ENCODE data around the gene DAPK1.

Gene DAPK1

DNA sequence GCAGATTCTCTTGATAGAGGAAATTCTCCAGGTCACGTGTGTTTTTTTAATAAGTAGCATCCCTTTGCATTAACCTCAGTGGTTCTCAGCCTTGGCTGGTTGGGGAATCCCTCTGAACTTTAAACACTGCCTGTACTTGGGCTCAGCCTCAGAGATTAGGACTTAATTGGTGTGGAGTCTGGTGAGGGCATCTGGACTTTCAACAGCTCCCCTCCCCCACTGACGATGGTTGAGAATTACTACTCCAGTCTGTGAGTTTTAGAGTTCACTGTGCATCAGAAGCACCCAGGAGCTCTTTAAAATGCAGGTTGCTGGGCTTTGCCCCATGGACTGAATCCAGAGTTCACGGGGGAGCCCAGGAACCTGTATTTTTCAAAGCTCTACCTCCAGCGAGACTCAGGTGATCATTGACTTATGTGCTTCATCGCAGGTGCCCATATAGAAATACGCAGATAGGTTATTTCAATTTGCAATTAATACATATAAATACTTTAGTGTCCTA lies 71.4 kb downstream of the DAPK1 start:
- TF ChIP-seq, protein P1, sequence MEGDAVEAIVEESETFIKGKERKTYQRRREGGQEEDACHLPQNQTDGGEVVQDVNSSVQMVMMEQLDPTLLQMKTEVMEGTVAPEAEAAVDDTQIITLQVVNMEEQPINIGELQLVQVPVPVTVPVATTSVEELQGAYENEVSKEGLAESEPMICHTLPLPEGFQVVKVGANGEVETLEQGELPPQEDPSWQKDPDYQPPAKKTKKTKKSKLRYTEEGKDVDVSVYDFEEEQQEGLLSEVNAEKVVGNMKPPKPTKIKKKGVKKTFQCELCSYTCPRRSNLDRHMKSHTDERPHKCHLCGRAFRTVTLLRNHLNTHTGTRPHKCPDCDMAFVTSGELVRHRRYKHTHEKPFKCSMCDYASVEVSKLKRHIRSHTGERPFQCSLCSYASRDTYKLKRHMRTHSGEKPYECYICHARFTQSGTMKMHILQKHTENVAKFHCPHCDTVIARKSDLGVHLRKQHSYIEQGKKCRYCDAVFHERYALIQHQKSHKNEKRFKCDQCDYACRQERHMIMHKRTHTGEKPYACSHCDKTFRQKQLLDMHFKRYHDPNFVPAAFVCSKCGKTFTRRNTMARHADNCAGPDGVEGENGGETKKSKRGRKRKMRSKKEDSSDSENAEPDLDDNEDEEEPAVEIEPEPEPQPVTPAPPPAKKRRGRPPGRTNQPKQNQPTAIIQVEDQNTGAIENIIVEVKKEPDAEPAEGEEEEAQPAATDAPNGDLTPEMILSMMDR (IDR thresholded peaks at IDR 0.05; ENCODE audit: unreplicated experiment in 3 of 3) = no peak
- peak overlapping the region in 1 of 3 experiments; percentile 31 for H3K4me3 Mint-ChIP-seq
- H3K9me3 Mint-ChIP-seq = no peaks in the 10 kb centered on the region
- H3K36me3 Mint-ChIP-seq (ENCODE audit: low read depth) = peaks cover 7% of the 10 kb centered on the region
- H3K4me1 Mint-ChIP-seq = peaks cover 83% of the 10 kb centered on the region
- H3K27ac Mint-ChIP-seq = peak overlapping the region; percentile 93 to 97 (median 96)
- H3K27me3 Mint-ChIP-seq (ENCODE audit: low read depth) = no peaks in the 10 kb centered on the region

DNA sequence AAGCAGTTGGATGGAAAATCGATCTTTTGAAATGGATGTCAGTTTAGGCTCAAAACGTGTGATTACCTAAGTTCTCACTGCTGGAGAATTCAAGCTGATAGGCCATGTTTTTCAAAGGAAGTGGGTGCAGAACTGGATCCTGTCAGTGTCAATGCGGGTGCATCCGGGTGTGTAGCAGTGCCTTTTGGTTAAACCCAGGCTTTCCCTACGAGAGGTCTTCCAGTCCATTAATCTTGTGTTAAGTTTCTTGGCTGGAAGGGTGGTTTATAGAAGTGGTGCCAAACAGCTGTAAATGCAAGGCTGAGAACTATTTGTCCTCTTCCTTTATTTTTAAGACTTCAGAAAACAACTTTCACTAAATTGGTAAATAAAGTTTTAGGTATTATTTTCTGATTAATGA lies 71.9 kb downstream of the DAPK1 start:
- H3K27ac Mint-ChIP-seq = peak overlapping the region; percentile 93 to 97 (median 96)
- H3K27me3 Mint-ChIP-seq (ENCODE audit: low read depth) = no peaks in the 10 kb centered on the region
- H3K36me3 Mint-ChIP-seq (ENCODE audit: low read depth) = peaks cover 6% of the 10 kb centered on the region
- H3K9me3 Mint-ChIP-seq = no peaks in the 10 kb centered on the region
- peaks cover 83% of the 10 kb centered on the region for H3K4me1 Mint-ChIP-seq
- H3K4me3 Mint-ChIP-seq = peak overlapping the region in 1 of 3 experiments; percentile 16
- TF ChIP-seq, protein P1 (IDR thresholded peaks at IDR 0.05; ENCODE audit: unreplicated experiment in 3 of 3) = no peak

DNA sequence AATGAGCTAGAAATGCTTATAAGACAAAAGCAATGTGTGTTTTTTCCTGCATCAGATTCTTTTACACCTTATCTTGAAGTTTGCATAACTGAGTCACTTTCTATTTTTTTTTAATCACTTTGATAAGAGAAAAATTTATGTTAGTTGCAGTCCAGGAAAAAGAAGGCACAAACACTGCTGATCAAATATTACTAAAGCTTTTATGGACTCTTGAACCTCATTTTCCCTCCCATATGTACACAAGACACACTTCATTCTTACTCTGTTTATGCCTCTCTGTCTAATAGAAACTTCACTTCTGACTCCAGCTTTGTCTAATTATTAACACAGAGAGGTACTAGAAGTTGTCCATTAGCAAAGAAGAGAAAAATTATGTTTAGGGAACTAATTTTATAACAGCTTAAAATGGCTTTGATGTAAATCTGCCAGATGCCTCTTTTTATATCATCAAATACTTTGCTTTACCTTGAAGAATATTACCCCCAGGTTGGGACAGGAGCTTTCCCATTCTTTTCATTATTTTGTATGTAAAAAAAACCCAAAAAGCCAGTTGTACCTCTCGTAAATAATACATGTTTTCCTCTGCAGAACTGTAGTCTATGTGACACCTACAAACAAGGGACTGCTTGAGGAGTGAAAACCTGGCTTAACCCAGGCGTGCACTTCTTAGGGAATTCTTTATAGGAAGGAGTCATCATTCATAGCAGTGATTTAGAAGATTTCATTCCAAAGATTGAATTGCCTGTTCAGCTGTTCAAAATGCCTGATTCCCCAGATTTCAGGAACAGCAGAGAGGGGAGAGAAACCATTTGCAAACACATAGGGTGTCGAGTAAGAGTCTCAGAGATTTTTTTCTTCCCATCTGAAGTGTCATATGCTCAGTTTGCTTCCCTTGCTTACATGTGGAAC lies 72.6 kb downstream of the DAPK1 start:
- Mint-ChIP-seq H3K36me3 (ENCODE audit: low read depth) (peaks cover 2% of the 10 kb centered on the region), H3K27me3 (ENCODE audit: low read depth) (no peaks in the 10 kb centered on the region), H3K27ac (peak overlapping the region; percentile 93 to 97 (median 96)), H3K9me3 (no peaks in the 10 kb centered on the region), H3K4me1 (peaks cover 76% of the 10 kb centered on the region), H3K4me3 (peak overlapping the region; percentile 10 to 31 (median 15))
- TF ChIP-seq, protein P1 (IDR thresholded peaks at IDR 0.05; ENCODE audit: unreplicated experiment in 3 of 3) = no peak

DNA sequence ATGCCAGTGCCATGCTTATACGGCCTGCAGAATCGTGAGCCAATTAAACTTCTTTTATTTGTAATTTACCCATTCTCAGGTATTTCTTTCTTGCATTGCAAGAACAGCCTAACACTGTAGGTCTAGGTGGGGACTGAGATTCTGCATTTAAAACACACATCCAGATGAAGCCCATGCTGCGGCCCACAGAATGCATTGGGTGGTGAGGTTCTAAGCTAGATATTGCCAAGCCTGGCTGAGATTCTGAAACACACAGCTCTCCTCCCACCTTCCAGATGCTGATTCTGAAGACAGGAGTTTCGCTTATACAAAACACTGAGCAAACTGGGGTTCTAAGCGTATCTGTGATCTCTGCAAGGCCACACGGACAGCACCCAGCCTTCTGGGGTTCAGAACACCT lies 75.1 kb downstream of the DAPK1 start:
- H3K27me3 Mint-ChIP-seq (ENCODE audit: low read depth) = no peaks in the 10 kb centered on the region
- TF ChIP-seq, protein P1 (IDR thresholded peaks at IDR 0.05; ENCODE audit: unreplicated experiment in 3 of 3) = no peak
- no peaks in the 10 kb centered on the region for H3K36me3 Mint-ChIP-seq (ENCODE audit: low read depth)
- peak overlapping the region; percentile 93 to 97 (median 96) for H3K27ac Mint-ChIP-seq
- no peak overlapping the region for H3K4me3 Mint-ChIP-seq
- H3K4me1 Mint-ChIP-seq = peaks cover 81% of the 10 kb centered on the region
- no peaks in the 10 kb centered on the region for H3K9me3 Mint-ChIP-seq

DNA sequence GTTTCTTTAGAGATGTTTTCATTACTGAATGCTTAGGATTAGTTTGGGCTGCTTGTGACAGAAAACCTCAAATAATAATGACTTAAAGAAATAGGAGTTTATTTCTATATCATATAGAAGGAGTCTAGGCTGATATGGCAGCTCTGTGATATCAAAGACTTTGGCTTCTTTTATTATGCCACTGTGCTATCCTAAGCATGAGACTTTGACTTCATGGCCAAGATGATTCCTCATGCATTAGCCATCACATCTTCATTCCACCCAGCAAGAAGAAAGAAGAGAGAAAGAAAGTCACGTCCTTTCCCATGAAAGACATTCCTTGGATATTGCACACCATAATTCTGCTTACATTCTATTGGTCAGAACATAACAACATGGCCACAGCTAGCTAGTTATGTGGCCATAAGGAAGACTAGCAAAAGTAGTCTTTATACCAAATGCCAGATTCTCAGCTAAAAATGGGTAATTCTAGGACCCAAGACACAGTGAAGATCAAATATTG lies 76.2 kb downstream of the DAPK1 start:
- Mint-ChIP-seq H3K36me3 (ENCODE audit: low read depth) (no peaks in the 10 kb centered on the region), H3K9me3 (no peaks in the 10 kb centered on the region), H3K4me3 (no peak overlapping the region), H3K27ac (peak overlapping the region; percentile 13 to 93 (median 48)), H3K4me1 (peaks cover 81% of the 10 kb centered on the region), H3K27me3 (ENCODE audit: low read depth) (no peaks in the 10 kb centered on the region)
- TF ChIP-seq, protein P1 (IDR thresholded peaks at IDR 0.05; ENCODE audit: unreplicated experiment in 3 of 3) = no peak
